GM23248 (cell line): ENCODE results near the gene ZNF124.

ENCODE experiments used
- EZH2 ChIP-seq: fragments of 200-600 bp; sonication (generic); IDR thresholded peaks from 2 replicates; pipeline ENCODE4 v1.6.1; 2018; ENCODE audit warnings: antibody characterized with exemption, mild to moderate bottlenecking; ENCODE audit not compliant: insufficient read depth, poor library complexity, severe bottlenecking
- EZH2phosphoT487 ChIP-seq: fragments of 200-600 bp; sonication (generic); IDR thresholded peaks from 2 replicates; pipeline ENCODE4 v1.6.1; 2018; ENCODE audit warnings: antibody characterized with exemption, moderate library complexity, mild to moderate bottlenecking, low read depth; ENCODE audit not compliant: insufficient read depth

DNA sequence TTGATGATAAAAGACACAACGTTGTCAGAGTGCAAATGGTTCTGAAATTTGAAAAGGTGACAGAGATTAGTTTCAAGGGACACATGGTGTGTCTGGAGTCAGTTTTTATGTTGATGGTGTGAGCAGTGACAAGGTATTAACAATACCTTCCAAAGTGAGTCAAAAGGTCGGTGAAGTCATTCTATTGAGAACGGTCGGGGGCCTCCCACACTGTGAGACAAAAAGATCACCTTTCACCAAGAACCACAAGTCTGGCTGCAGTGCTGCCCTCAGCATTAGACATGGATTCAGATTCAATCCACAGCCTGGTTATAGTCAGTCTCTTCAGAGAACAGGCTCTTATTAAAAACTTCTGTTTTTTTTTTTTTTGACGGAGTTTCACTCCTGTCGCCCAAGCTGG is 26.5 kb downstream of the ZNF124 start:
- TF ChIP-seq EZH2 (no peak), EZH2phosphoT487 (no peak)
